HG03354 (cell line): ENCODE data around the gene DPYSL5.
"Not testable (repeated sequence)": the region's sequence is repeated elsewhere in the genome, so short reads cannot be mapped to it uniquely, and the experiment has no call there.

ENCODE experiments used
- ATAC-seq: cut with Tn5 transposase; IDR thresholded peaks from one replicate; pipeline ENCODE4 v1.9.1; 2021; ENCODE audit warnings: mild to moderate bottlenecking; ENCODE audit not compliant: unreplicated experiment, poor library complexity, severe bottlenecking

DPYSL5 gene

DNA sequence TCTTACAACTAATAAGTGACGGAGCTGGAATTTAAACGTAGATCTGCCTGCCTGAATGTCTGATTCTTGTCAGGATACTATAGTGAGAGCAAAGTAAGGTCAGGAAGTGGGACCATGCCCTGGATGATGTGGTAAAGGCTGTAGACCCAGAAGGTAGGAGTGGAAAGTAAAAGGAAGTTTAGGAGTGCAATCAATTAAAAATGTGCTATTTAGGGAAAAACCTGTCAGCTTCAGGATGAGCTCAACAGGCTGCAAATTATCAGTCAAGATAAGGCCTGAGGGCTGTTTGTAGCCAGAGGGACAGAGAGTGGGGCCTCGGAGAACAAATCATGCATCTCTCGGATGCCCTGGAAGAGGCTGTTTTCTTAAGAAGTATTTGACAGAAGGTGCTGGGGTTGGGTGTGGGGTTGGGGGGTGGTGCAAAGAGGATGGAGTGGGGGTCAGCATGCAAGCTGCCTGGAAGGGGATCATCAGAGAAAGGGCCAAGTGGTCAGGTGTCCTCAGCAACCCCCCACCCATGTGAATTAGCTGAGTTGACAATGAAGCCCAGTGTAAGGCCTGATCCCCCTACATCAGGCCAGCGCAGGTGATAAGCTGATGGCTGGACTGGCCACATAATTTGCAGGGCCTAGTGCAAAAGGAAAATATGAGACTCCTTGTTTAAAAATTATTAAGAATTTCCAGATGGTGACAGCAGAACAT, 69.4 kb downstream of the DPYSL5 start:
- no peak for ATAC-seq

DNA sequence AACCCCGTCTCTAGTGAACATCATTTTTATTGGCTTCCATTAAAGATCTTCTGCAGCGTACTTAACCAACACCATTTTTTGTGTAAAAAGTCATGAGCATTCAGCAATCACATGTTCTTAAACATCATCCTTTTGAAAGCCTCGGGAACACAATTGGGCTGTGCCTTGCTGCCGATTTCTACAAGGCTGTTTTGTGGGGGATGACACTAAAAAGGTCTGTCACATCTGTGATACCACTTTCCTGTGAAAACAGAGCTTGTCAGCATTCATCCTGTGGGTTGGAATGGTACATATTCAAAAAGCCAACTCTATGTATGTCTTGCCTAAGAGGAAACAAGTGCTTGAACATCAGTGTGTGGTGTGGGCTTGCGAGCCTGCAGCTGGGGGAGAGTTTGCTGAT, 73.4 kb downstream of the DPYSL5 start:
- ATAC-seq = no peak

DNA sequence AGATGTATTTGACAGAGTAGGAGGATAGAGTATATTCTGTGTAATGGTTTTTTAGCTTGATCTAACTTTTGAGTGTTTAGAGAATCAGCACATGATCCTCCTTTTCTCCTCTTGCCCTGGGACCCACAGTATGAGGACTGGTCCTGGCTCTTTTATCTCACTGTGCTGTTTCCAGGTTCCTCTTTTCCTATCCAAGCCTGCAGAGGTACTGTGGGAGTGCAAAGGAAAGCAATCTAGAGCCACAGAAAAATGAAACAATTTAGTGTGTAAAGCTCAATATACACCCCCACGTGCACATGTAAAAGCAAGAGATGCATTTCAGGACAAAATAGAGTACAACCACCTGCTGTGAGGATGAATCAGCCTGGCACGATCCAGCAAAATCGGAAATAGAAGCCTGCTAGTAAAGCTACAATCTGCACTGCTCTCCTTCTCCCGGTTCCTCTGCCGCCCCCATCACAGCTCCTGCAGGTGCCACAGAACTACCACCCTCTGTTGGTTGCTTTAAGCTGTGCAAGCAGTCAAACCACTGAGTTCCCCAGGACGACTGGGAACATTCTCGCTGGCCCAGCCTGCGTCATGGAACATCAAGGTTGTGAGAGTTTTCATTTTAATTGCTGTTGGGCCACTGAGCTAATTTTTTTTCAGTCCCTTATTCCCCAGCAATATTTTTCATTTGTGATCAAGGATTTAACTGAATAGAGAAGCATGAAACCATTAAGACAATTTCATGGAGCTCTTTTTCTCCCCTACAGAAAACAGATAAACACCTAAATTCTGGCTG, 74.7 kb downstream of the DPYSL5 start:
- no peak for ATAC-seq

DNA sequence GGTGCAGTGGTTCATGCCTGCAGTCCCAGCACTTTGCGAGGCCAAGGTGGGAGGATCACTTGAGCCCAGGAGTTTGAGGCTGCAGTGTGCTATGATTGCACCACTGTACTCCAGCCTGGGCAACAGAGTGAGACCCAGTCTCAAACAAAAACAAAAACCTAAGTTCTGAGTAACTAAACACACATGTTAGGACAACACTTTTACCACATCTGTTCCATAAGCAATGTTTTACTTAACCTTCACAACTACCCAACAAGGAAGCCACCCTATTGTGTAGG, 75.2 kb downstream of the DPYSL5 start:
- not testable (repeated sequence) for ATAC-seq

DNA sequence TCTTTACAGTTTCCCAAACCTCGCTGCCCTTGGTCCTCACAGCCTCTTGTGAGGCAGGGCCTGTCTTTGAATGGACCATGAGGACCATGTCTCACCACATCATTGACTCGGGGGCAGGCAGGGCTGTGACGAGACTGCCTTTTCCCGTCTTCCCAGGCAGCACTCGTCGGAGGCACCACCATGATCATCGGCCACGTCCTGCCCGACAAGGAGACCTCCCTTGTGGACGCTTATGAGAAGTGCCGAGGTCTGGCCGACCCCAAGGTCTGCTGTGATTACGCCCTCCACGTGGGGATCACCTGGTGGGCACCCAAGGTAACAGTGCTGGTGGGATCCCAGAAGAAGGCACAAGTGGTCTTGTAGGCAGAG, 76.8 kb downstream of the DPYSL5 start:
- ATAC-seq = no peak

DNA sequence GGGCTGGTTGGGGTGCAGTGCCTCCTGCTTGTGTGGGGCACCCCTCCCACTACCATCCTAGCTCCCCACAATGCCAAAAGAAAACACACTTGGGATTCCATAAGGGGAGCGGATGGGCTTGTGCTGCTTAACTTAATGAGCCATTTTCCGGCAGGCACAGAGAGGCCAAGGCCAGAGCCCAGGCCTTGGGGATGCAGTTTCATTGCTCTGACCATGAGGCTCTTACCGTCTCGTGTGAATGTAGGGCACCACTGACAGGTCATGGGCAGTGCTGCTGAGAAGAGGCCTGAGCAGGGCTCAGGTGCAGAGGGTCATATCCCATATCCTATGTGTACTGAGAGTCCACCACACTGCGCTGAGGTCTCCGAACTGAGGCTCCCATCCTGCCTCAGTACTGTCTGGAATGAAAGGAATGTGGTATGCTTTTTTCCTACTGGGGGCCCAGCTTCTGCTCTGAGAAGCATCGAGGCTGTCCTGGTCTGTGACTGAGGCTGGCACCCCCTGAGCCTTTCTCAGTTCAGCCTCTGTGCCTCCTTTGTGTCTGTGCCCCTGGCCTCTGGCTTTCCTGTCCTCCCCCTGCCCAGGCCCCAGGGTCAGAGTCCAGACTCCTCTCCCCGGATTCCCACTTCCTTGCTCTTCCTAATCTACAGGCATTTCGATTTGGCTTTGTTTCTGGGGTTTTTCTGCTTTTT, 77.3 kb downstream of the DPYSL5 start:
- ATAC-seq = no peak

DNA sequence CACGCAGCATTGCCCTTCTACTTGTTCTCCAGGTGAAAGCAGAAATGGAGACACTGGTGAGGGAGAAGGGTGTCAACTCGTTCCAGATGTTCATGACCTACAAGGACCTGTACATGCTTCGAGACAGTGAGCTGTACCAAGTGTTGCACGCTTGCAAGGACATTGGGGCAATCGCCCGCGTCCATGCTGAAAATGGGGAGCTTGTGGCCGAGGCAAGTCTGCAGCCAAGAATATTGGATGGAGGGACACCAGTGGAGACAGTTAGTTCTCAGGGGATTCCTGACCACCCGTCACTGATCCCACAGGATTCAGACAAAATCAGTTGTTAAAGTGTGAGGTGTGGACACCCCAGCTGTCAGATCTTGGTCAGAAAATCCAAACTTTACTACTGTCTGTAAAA, 79.3 kb downstream of the DPYSL5 start:
- no peak for ATAC-seq

DNA sequence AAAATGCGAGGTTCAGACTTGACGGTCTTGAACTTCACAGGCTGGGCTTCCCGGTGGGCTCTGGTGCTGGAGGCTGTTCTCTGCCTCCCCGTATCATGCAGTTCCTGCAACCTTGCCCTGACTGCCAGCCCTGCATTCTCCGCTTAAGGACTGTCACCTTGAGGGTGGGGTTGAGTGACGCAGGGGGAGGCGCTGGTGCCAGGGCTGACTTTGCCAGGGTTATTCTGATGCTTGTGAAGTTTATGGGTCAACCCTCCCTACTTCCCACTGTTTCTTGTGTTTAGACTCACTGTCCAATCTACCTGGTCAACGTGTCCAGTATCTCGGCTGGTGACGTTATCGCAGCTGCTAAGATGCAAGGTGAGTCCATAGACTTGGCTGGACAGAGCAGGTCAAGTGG, 85.0 kb downstream of the DPYSL5 start:
- no peak for ATAC-seq

DNA sequence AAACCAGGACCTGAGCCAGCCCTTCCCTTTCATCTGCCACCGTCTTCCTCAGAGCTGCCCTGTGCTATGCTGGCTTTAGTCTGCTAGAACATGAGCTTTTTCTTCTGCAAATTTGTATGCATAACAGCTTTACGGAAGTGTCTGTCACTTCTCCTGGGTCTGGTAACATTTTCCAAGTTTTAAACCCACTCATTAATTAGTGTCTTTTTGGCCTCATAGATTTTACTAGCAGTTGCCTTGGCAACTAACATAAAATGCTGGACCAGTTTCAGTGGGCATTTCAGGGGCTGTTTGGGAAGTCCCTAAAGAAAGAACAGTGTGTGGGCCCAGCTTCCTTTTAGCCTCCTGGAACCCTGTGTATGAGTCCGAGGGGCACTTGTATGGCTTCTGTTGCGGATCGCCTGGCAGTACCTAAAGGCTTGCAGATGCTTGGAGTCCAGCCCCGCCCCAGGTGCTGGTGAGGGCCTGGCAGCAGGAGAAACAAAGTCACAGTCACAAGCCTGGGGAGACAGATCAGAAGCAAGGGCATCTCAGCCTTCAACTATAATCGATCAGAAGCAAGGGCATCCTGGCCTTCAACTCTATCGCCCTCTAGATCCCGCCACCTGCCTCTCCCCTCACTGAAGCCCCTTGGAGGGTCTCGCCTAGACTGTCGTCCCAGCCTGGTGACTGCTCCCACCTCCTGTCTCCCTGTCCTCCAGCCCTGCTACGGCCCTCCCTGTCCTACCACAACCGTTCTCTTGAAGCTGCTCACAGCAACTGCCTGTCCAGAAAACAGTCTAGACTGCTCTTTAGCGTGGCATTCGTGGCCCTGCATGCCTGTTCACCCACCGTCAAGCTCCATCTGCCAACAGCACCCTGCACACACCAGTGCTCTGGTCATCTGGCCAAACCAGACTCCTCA, 85.8 kb downstream of the DPYSL5 start:
- ATAC-seq = no peak

DNA sequence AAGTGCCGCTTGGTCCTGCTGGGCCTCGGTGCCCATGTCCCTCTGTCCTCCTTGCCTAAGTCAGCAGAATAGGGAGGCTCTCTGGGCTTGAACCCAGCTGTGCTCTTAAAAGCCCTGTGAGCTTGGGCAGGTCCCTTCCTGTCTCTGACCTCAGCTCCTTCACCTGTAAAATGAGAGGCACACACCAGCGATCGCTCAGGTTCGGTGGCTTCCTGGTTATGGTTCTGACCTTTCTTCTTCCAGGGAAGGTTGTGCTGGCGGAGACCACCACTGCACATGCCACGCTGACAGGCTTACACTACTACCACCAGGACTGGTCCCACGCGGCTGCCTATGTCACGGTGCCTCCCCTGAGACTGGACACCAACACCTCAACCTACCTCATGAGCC, 86.4 kb downstream of the DPYSL5 start:
- ATAC-seq = no peak

DNA sequence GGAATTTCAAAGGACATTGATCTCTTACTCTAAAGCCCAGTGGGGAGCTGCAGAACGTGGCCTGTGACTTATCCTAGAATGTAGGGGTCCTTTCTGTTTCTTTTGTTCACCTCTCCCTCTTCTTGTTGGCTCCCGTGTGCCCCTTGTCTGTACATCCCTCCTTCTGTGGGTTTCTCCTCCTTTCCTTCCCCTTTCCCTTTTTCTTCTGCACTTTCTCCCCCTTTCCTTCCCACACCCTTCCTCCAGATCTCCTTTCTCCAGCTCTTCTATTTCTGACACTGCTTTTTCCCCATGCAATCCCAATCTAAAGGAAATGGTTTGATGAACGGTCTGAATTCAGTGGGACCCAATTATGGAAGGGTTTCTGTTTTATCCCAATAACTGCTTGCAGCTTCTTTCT, 87.1 kb downstream of the DPYSL5 start:
- ATAC-seq = no peak

DNA sequence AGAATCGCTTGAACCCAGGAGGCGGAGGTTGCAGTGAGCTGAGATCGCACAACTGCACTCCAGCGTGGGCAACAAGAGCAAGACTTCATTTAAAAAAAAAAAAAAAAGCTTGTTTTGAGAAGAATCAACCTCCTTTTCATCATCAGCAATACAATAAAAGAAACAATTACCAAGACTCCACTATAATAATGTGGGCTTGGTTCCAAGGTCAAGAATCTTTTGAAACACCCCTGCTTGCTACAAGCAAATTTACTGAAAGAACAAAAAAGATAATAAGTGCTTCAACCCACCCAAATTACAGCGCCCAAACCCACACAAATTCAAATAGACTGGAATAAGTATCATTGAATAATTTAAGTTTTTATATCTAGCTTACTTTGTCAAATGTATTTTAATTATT, 88.9 kb downstream of the DPYSL5 start:
- ATAC-seq = no peak

DNA sequence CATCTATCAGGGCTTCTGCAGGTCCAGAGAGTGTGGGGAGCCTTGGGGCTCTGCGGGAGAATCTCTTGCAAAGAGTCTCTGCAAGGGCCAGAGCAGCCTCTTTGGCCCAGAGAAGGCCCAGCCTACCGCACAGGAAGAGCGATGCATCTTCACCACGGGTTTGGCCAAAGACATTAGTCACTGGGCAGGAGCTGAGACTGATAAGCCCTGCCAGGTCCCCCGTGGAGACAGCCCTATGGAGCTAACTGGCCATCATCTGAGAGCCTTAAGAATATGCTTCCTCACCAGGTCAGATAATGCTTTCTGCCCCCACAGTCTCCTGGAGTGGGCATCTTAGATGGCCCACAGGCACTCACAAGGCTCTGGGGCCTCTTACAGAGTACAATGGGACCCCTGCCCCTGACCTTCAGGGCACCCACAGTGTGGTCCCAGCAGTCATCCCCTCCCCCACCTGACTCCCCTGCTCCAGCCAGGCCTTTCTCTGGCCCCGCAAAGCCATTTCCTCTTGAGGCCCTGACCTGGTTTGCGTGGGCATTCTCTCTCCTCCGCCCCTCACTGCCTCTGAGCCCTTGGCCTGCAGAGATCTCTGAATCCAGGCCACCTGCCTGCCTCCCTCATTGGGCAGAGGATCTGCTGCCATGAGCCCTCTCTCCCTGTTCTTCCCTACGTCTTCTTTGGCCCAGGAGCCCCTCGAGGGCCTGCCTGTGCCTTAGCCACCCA, 90.6 kb downstream of the DPYSL5 start:
- no peak for ATAC-seq

DNA sequence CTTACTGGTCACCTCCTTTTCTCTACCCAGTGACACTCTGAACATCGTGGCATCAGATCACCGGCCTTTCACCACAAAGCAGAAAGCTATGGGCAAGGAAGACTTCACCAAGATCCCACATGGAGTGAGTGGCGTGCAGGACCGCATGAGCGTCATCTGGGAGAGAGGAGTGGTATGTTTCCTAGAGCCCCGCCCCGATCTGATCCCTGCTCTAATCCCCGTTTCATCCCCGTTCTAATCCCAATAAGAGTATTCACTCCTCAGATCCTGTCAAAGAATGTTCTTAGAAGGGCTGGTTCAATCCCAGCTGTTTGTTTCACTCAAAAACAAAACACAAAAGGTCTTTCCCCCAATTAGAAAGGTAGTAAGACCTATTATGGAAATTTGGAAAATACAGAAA, 92.1 kb downstream of the DPYSL5 start:
- ATAC-seq = no peak

DNA sequence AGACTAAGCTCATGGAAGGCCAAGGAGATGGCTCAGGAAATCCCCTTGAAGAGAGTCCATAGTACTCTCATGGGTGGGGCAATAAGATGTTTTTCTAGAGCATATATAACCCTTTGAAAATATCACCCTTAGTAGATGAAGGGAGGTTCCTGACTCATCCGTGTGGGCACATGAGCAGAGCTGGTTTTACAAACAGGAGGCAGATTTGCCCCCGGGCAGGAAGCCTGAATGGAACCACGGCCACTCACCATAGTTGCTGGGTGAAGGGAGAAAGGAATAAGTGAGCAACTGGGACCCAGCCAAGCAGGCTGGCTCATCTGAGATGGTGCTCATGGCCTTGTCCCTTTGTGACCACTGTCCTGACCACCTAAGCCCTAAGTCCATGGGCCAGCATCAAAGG, 93.6 kb downstream of the DPYSL5 start:
- ATAC-seq = no peak

DNA sequence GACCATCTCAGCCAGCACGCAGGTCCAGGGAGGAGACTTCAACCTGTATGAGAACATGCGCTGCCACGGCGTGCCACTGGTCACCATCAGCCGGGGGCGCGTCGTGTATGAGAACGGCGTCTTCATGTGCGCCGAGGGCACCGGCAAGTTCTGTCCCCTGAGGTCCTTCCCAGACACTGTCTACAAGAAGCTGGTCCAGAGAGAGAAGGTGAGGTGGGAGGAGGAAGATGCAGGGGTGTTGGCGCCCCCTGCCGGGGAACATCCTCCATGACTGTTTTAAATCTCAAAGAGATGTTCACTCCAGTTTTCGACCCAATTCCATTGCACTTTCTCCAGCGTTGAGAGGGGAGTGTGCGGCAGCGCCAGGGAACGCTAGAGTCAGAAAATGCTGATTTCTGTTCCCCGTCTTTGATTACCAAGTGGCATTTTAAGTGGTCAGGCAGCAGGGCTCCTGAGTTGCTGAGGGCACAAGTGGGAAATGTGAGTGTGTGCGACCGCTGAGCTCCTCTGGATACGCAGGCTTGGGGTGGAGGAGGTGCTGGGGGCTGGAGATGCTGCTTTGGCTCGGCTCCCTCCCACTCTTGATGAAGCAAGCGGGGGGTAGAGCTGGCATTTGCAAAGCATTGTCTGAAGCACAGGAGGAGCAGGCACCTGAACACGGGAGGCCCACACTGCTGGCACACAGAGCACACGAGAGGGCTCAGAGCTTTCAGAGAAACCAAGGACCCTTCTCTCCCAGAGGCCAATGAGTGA, 94.8 kb downstream of the DPYSL5 start:
- no peak for ATAC-seq

DNA sequence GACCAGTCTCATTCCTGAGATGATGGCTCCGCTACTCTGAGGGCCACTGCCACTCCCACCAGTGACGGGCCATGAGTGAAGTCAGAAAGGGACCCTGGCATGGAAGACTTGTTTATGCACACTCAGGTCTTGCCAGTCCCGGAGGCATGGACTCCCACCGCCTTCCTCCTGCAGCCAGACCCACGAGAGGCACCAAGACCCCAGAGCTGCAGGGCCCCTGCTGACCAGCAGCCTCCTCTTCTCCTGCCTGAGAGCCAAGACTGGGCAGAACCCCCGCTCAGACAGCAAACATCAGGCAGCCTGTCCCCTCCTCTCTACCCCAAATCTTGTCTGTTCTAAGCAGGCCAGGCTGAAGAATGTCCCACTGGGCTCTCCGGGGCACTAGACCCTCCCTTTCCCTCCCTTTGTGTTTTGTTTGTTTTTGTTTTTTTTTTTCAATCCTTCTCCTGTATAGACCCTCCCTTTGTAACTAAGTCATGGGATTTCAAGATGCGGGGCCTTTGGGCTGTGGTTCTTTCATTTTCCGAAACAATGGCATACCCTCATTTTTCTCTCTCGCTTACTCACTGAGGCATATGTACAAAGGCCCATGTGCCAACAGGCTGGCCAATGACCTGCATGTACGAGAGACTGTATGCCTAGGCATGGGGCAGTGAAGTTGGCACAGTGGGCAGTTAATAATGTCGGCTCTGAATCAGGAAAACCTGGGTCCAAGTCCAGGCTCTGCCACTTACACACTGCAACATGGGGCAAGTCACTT, 98.2 kb downstream of the DPYSL5 start:
- ATAC-seq = no peak
